HCT116 (cell line): ENCODE results near the gene DDX54.

Source experiments
- CEBPB ChIP-seq: IDR thresholded peaks from 2 replicates; pipeline ENCODE4 v1.6.1; 2012; ENCODE audit warnings: low read depth
- CTCF ChIP-seq, 3 experiments: fragments of 200-600 bp in 1 of 3; sonication (generic) in 1 of 3; IDR thresholded peaks in 2 of 3; conservative IDR thresholded peaks in 1 of 3; 2 replicates each; pipeline ENCODE4 v1.5.1; 2012 to 2017; ENCODE audit warnings: low read depth in 2 of 3, low read length in 2 of 3, antibody characterized with exemption in 1 of 3, borderline replicate concordance in 1 of 3, control low read depth in 1 of 3, mild to moderate bottlenecking in 1 of 3, mixed read lengths in 1 of 3, mixed run types in 1 of 3, moderate library complexity in 1 of 3; ENCODE audit not compliant: insufficient read depth in 1 of 3
- EZH2 ChIP-seq: fragments of 200-600 bp; sonication (generic); IDR thresholded peaks from 2 replicates; pipeline ENCODE4 v1.6.1; 2017; ENCODE audit warnings: antibody characterized with exemption, mixed run types
- EZH2phosphoT487 ChIP-seq: fragments of 200-600 bp; IDR thresholded peaks from 2 replicates; pipeline ENCODE4 v1.6.1; 2018; ENCODE audit warnings: antibody characterized with exemption, borderline replicate concordance
- MAX ChIP-seq: IDR thresholded peaks from 2 replicates; pipeline ENCODE4 v1.6.1; 2012
- POLR2A ChIP-seq: IDR thresholded peaks from 2 replicates; pipeline ENCODE4 v1.7.0; 2011; ENCODE audit warnings: borderline replicate concordance; ENCODE audit not compliant: insufficient read depth, insufficient read length; ENCODE audit errors: extremely low read depth
- POLR2AphosphoS5 ChIP-seq: IDR thresholded peaks from 2 replicates; pipeline ENCODE4 v1.6.1; 2011; ENCODE audit warnings: mild to moderate bottlenecking, low read depth, low read length, moderate library complexity
- SIN3A ChIP-seq: IDR thresholded peaks from 2 replicates; pipeline ENCODE4 v1.6.1; 2012; ENCODE audit warnings: low read depth
- SRF ChIP-seq: IDR thresholded peaks from 2 replicates; pipeline ENCODE4 v1.6.1; 2012; ENCODE audit warnings: low read depth
- TCF7L2 ChIP-seq: IDR thresholded peaks from 2 replicates; pipeline ENCODE4 v1.7.0; 2011; ENCODE audit warnings: borderline replicate concordance, inconsistent platforms; ENCODE audit not compliant: insufficient read depth, insufficient read length; ENCODE audit errors: extremely low read depth

- no peak for TF ChIP-seq TCF7L2
- TF ChIP-seq CTCF (IDR thresholded peaks at IDR 0.05 in 2 of 3, conservative IDR thresholded peaks at IDR 0.05 in 1 of 3; ENCODE audit: borderline replicate concordance in 1 of 3, insufficient read depth in 1 of 3, low read depth in 2 of 3, low read length in 2 of 3), result no peak
- TF ChIP-seq SIN3A, result no peak
- TF ChIP-seq CEBPB, result no peak
- no peak for TF ChIP-seq SRF
- TF ChIP-seq EZH2, result no peak
- TF ChIP-seq MAX, result peak; percentile 34; the same call in 1 of the 2 replicates
- no peak for TF ChIP-seq EZH2phosphoT487
- TF ChIP-seq POLR2AphosphoS5, result no peak
- no peak for TF ChIP-seq POLR2A
Observed at GRCh38 chr12:113186033-113186365, 721 bp upstream of the DDX54 start.
